Measurements from ENCODE around the gene SLFN5.
"Not testable (repeated sequence)": the region's sequence is repeated elsewhere in the genome, so short reads cannot be mapped to it uniquely, and the experiment has no call there.

The SLFN5 gene

DNA sequence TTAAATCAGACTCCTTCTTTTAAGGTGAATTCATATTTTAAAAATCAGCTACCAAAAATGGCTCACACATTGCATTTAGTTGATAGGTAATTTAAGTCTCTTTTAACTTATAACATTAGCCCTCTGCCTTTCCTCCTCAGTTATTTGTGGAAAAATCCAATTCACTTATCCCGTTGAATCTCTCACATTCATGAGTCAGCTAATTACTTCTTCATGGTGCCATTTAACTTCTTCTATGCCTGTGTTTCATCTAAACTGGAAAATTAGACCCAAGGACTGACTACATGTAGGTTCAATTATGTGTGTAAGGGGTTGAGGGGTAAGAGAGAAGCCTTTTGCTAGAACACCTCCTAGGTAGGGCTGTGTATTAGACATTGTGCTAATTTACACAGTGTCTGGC is 18.4 kb upstream of the SLFN5 start:
- DNase-seq (ENCODE audit: low spot score), result no peak
- no peak overlapping the region for H3K18ac ChIP-seq (ENCODE audit: low read length)
- no peak overlapping the region for H3K27ac ChIP-seq (replicated peaks; ENCODE audit: low read length)
- H3K9me3 ChIP-seq (replicated peaks in 1 of 2; ENCODE audit: control insufficient read depth in 2 of 2, insufficient read depth in 1 of 2, low read depth in 1 of 2, low read length in 2 of 2), result no peaks in the 10 kb centered on the region
- H3K4me2 ChIP-seq (ENCODE audit: insufficient read depth, low read length, poor library complexity, severe bottlenecking), result no peak overlapping the region
- no peaks in the 10 kb centered on the region for H3K36me3 ChIP-seq (replicated peaks in 1 of 2; ENCODE audit: control insufficient read depth in 2 of 2, insufficient read depth in 2 of 2, low read length in 2 of 2)
- no peak overlapping the region for H2BK15ac ChIP-seq (ENCODE audit: low read length)
- WGBS, 2 donors (ENCODE audit: extremely low coverage in 2 of 2, insufficient read length in 2 of 2, insufficient replicate concordance in 1 of 2), result no CpG with 5 or more reads among the region's 1 CpG
- no peaks in the 10 kb centered on the region for H3K79me1 ChIP-seq (ENCODE audit: low read depth, low read length)
- H3K4me1 ChIP-seq (ENCODE audit: control insufficient read depth in 2 of 2, insufficient read depth in 1 of 2, low read depth in 1 of 2, low read length in 2 of 2), result no peaks in the 10 kb centered on the region
- no peak overlapping the region for H2AK5ac ChIP-seq (ENCODE audit: low read depth, low read length)
- H3K27me3 ChIP-seq (ENCODE audit: control insufficient read depth in 3 of 3, insufficient read depth in 3 of 3, low read depth in 1 of 3, low read length in 3 of 3), result peaks cover 0 to 6% (median 0%) of the 10 kb centered on the region in 3 experiments
- H2BK12ac ChIP-seq (ENCODE audit: low read length), result no peak overlapping the region
- no peak overlapping the region for H4K8ac ChIP-seq (ENCODE audit: low read depth, low read length)
- H3K14ac ChIP-seq (ENCODE audit: low read length), result no peak overlapping the region
- H2BK5ac ChIP-seq (ENCODE audit: low read length), result no peak overlapping the region
- no peak overlapping the region for H3K23ac ChIP-seq (ENCODE audit: low read depth, low read length, poor library complexity)
- no peak overlapping the region for H2BK120ac ChIP-seq (ENCODE audit: low read depth, low read length)
- no peak overlapping the region for H3K4ac ChIP-seq (ENCODE audit: low read length)
- H2AFZ ChIP-seq (ENCODE audit: low read length), result no peak overlapping the region
- H3K9ac ChIP-seq (ENCODE audit: low read depth, low read length, poor library complexity), result no peak overlapping the region
- H3K4me3 ChIP-seq (ENCODE audit: low read length in 2 of 2), result no peak overlapping the region
- H4K91ac ChIP-seq (ENCODE audit: low read depth, low read length, poor library complexity), result no peak overlapping the region

DNA sequence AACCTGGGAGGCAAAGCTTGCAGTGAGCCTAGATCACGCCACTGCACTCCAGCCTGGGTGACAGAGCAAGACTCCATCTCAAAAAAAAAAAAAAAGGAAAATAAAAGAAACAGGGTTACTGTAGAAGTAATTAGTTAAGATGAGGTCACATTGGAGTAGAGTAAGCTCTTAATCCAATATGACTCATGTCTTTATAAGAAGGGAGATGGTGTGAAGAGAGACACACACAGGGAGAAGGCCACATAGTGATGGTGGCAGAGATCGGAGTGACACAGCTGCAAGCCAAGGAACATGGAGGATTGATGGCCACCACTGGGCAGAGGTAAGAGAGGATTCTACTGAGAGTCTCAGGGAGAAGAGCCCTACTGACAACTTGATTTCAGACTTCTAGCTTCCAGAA is 15.3 kb upstream of the SLFN5 start:
- H2BK5ac ChIP-seq (ENCODE audit: low read length), result no peak overlapping the region
- no CpG with 5 or more reads among the region's 2 CpGs for WGBS, 2 donors (ENCODE audit: extremely low coverage in 2 of 2, insufficient read length in 2 of 2, insufficient replicate concordance in 1 of 2)
- H3K4me1 ChIP-seq (ENCODE audit: control insufficient read depth in 2 of 2, insufficient read depth in 1 of 2, low read depth in 1 of 2, low read length in 2 of 2), result no peaks in the 10 kb centered on the region
- no peak overlapping the region for H4K8ac ChIP-seq (ENCODE audit: low read depth, low read length)
- H2BK120ac ChIP-seq (ENCODE audit: low read depth, low read length), result no peak overlapping the region
- H3K4me2 ChIP-seq (ENCODE audit: insufficient read depth, low read length, poor library complexity, severe bottlenecking), result no peak overlapping the region
- H3K36me3 ChIP-seq (replicated peaks in 1 of 2; ENCODE audit: control insufficient read depth in 2 of 2, insufficient read depth in 2 of 2, low read length in 2 of 2), result no peaks in the 10 kb centered on the region
- H3K4me3 ChIP-seq (ENCODE audit: low read length in 2 of 2), result no peak overlapping the region
- no peak overlapping the region for H2BK12ac ChIP-seq (ENCODE audit: low read length)
- DNase-seq (ENCODE audit: low spot score), result no peak
- H3K27me3 ChIP-seq (ENCODE audit: control insufficient read depth in 3 of 3, insufficient read depth in 3 of 3, low read depth in 1 of 3, low read length in 3 of 3), result peaks cover 0 to 14% (median 0%) of the 10 kb centered on the region in 3 experiments
- H3K4ac ChIP-seq (ENCODE audit: low read length), result no peak overlapping the region
- no peak overlapping the region for H4K91ac ChIP-seq (ENCODE audit: low read depth, low read length, poor library complexity)
- H3K14ac ChIP-seq (ENCODE audit: low read length), result no peak overlapping the region
- H2AFZ ChIP-seq (ENCODE audit: low read length), result no peak overlapping the region
- no peaks in the 10 kb centered on the region for H3K9me3 ChIP-seq (replicated peaks in 1 of 2; ENCODE audit: control insufficient read depth in 2 of 2, insufficient read depth in 1 of 2, low read depth in 1 of 2, low read length in 2 of 2)
- H2BK15ac ChIP-seq (ENCODE audit: low read length), result no peak overlapping the region
- H3K23ac ChIP-seq (ENCODE audit: low read depth, low read length, poor library complexity), result no peak overlapping the region
- no peak overlapping the region for H2AK5ac ChIP-seq (ENCODE audit: low read depth, low read length)
- H3K27ac ChIP-seq (replicated peaks; ENCODE audit: low read length), result no peak overlapping the region
- no peak overlapping the region for H3K18ac ChIP-seq (ENCODE audit: low read length)
- no peaks in the 10 kb centered on the region for H3K79me1 ChIP-seq (ENCODE audit: low read depth, low read length)
- no peak overlapping the region for H3K9ac ChIP-seq (ENCODE audit: low read depth, low read length, poor library complexity)

DNA sequence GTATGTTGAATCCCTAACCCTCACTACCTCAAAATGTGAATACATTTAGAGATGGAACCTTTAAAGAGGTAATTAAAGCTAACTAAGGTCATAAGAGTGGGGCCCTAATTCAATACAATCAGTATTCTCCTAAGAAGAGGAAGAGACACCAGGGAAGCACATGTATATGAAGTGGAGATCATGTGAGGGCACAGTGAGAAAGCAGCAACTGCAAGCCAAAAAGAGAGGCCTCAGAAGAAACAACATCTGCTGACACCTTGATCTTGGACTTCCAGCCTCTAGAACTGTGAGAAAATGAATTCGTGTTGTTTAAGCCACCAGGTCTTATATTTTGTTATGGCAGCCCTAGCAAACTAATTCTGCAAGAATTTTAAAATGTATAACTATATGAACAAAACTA is 13.2 kb upstream of the SLFN5 start:
- Histone ChIP-seq H3K4ac (ENCODE audit: low read length) (no peak overlapping the region), H2AFZ (ENCODE audit: low read length) (no peak overlapping the region), H2AK5ac (ENCODE audit: low read depth, low read length) (no peak overlapping the region), H4K91ac (ENCODE audit: low read depth, low read length, poor library complexity) (no peak overlapping the region), H3K36me3 (replicated peaks in 1 of 2; ENCODE audit: control insufficient read depth in 2 of 2, insufficient read depth in 2 of 2, low read length in 2 of 2) (no peaks in the 10 kb centered on the region), H3K4me1 (ENCODE audit: control insufficient read depth in 2 of 2, insufficient read depth in 1 of 2, low read depth in 1 of 2, low read length in 2 of 2) (no peaks in the 10 kb centered on the region), H3K4me3 (ENCODE audit: low read length in 2 of 2) (no peak overlapping the region), H3K27me3 (ENCODE audit: control insufficient read depth in 3 of 3, insufficient read depth in 3 of 3, low read depth in 1 of 3, low read length in 3 of 3) (peaks cover 0 to 19% (median 0%) of the 10 kb centered on the region in 3 experiments), H3K4me2 (ENCODE audit: insufficient read depth, low read length, poor library complexity, severe bottlenecking) (no peak overlapping the region), H3K79me1 (ENCODE audit: low read depth, low read length) (no peaks in the 10 kb centered on the region), H4K8ac (ENCODE audit: low read depth, low read length) (no peak overlapping the region), H3K18ac (ENCODE audit: low read length) (no peak overlapping the region), H3K27ac (replicated peaks; ENCODE audit: low read length) (no peak overlapping the region), H3K9ac (ENCODE audit: low read depth, low read length, poor library complexity) (no peak overlapping the region), H3K14ac (ENCODE audit: low read length) (no peak overlapping the region), H3K23ac (ENCODE audit: low read depth, low read length, poor library complexity) (no peak overlapping the region), H2BK15ac (ENCODE audit: low read length) (no peak overlapping the region), H3K9me3 (replicated peaks in 1 of 2; ENCODE audit: control insufficient read depth in 2 of 2, insufficient read depth in 1 of 2, low read depth in 1 of 2, low read length in 2 of 2) (no peaks in the 10 kb centered on the region), H2BK5ac (ENCODE audit: low read length) (no peak overlapping the region), H2BK120ac (ENCODE audit: low read depth, low read length) (no peak overlapping the region), H2BK12ac (ENCODE audit: low read length) (no peak overlapping the region)
- DNase-seq (ENCODE audit: low spot score), result no peak
- no CpG with 5 or more reads among the region's 1 CpG for WGBS, 2 donors (ENCODE audit: extremely low coverage in 2 of 2, insufficient read length in 2 of 2, insufficient replicate concordance in 1 of 2)

DNA sequence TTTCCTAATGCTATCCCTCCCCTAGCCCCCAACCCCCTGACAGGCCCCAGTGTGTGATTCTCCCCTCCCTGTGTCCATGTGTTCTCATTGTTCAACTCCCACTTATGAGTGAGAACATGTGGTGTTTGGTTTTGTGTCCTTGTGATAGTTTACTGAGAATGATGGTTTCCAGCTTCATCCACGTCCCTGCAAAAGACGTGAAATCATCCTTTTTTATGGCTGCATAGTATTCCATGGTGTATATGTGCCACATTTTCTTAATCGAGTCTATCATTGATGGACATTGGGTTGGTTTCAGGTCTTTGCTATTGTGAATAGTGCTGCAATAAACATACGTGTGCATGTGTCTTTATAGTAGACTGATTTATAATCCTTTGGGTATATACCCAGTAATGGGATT is 8.6 kb upstream of the SLFN5 start:
- H3K4me1 ChIP-seq (ENCODE audit: control insufficient read depth in 2 of 2, insufficient read depth in 1 of 2, low read depth in 1 of 2, low read length in 2 of 2); H3K36me3 ChIP-seq (replicated peaks in 1 of 2; ENCODE audit: control insufficient read depth in 2 of 2, insufficient read depth in 2 of 2, low read length in 2 of 2); H3K9me3 ChIP-seq (replicated peaks in 1 of 2; ENCODE audit: control insufficient read depth in 2 of 2, insufficient read depth in 1 of 2, low read depth in 1 of 2, low read length in 2 of 2); H4K91ac ChIP-seq (ENCODE audit: low read depth, low read length, poor library complexity); H3K79me1 ChIP-seq (ENCODE audit: low read depth, low read length); H2BK15ac ChIP-seq (ENCODE audit: low read length); H3K4ac ChIP-seq (ENCODE audit: low read length); H3K4me2 ChIP-seq (ENCODE audit: insufficient read depth, low read length, poor library complexity, severe bottlenecking); H3K9ac ChIP-seq (ENCODE audit: low read depth, low read length, poor library complexity); H2BK120ac ChIP-seq (ENCODE audit: low read depth, low read length); H3K27ac ChIP-seq (replicated peaks; ENCODE audit: low read length); H3K18ac ChIP-seq (ENCODE audit: low read length); H2AK5ac ChIP-seq (ENCODE audit: low read depth, low read length); H2BK5ac ChIP-seq (ENCODE audit: low read length); H2AFZ ChIP-seq (ENCODE audit: low read length); H2BK12ac ChIP-seq (ENCODE audit: low read length); DNase-seq (ENCODE audit: low spot score); H3K23ac ChIP-seq (ENCODE audit: low read depth, low read length, poor library complexity); H4K8ac ChIP-seq (ENCODE audit: low read depth, low read length); H3K14ac ChIP-seq (ENCODE audit: low read length); H3K4me3 ChIP-seq (ENCODE audit: low read length in 2 of 2): not testable (repeated sequence)
- peaks cover 0 to 15% (median 2%) of the 10 kb centered on the region in 3 experiments for H3K27me3 ChIP-seq (ENCODE audit: control insufficient read depth in 3 of 3, insufficient read depth in 3 of 3, low read depth in 1 of 3, low read length in 3 of 3)
- WGBS, 2 donors (ENCODE audit: extremely low coverage in 2 of 2, insufficient read length in 2 of 2, insufficient replicate concordance in 1 of 2), result no CpG with 5 or more reads among the region's 4 CpGs
